Germinal center (tissue), 1 donor: Measurements from ENCODE around the gene AP2B1.

Experiments used
- DNase-seq: peaks from one replicate; pipeline ENCODE4 v3.0.0; 2012; ENCODE audit warnings: mixed read lengths, low spot score

AP2B1 gene

GRCh38 chr17:35773679-35774425 lies 186.7 kb downstream of the AP2B1 start:
- no peak for DNase-seq

GRCh38 chr17:35774499-35774898 lies 187.4 kb downstream of the AP2B1 start:
- DNase-seq, result no peak

GRCh38 chr17:35775039-35775438 lies 187.9 kb downstream of the AP2B1 start:
- no peak for DNase-seq

GRCh38 chr17:35775583-35775982 lies 188.5 kb downstream of the AP2B1 start:
- no peak for DNase-seq
